ENCODE results near the gene RUNX2. TPM values are rescaled to one million over a fixed set of nuclear protein-coding genes. Genes with fewer than 3 reads are reported as not detected.
A peak's percentile ranks its signal among the peaks of the same experiment; 100 is the strongest.

Gene RUNX2
- total RNA-seq, 1 experiment from 2014 or later, result 9.3 TPM

DNA sequence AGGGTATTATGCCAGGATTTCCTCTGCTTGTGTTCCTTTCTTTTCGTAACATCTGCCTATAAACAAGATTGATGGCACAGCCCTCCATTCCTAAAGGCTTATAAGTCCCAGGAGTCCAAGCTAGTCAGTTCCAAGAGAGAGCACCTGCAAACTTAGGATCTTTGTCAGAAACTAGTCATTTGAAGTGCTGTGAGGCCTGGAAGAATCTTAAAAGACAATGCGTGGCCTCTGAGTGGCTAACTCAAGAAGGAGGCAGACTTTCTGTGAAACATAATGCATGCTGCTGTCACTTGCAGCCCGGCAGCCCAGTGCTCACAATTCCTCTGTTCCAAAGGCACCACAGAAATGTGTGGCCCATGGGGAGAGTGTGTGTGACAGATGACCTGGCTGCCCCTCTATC lies 184.6 kb downstream of the RUNX2 start:
- CTCF ChIA-PET, result no interaction called here
- Mint-ChIP-seq H3K4me3 (ENCODE audit: unreplicated experiment) (no peak overlapping the region), H3K4me1 (ENCODE audit: insufficient read depth, unreplicated experiment) (no peaks in the 10 kb centered on the region), H3K27ac (ENCODE audit: low read depth, unreplicated experiment) (peak overlapping the region; percentile 29), H3K36me3 (ENCODE audit: insufficient read depth, unreplicated experiment) (peaks cover 6% of the 10 kb centered on the region), H3K27me3 (ENCODE audit: insufficient read depth, unreplicated experiment) (no peaks in the 10 kb centered on the region), H3K9me3 (ENCODE audit: unreplicated experiment) (no peaks in the 10 kb centered on the region)
- TF ChIP-seq, protein P1, sequence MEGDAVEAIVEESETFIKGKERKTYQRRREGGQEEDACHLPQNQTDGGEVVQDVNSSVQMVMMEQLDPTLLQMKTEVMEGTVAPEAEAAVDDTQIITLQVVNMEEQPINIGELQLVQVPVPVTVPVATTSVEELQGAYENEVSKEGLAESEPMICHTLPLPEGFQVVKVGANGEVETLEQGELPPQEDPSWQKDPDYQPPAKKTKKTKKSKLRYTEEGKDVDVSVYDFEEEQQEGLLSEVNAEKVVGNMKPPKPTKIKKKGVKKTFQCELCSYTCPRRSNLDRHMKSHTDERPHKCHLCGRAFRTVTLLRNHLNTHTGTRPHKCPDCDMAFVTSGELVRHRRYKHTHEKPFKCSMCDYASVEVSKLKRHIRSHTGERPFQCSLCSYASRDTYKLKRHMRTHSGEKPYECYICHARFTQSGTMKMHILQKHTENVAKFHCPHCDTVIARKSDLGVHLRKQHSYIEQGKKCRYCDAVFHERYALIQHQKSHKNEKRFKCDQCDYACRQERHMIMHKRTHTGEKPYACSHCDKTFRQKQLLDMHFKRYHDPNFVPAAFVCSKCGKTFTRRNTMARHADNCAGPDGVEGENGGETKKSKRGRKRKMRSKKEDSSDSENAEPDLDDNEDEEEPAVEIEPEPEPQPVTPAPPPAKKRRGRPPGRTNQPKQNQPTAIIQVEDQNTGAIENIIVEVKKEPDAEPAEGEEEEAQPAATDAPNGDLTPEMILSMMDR (IDR thresholded peaks at IDR 0.05; ENCODE audit: unreplicated experiment), result no peak
- intact Hi-C loops (cut with micrococcal nuclease), result no loop called here
- no TSS peak for BruUV-seq (replicated peaks)
- POLR2A ChIA-PET, result no interaction called here
- DNase-seq (ENCODE audit: unreplicated experiment), result no peak

DNA sequence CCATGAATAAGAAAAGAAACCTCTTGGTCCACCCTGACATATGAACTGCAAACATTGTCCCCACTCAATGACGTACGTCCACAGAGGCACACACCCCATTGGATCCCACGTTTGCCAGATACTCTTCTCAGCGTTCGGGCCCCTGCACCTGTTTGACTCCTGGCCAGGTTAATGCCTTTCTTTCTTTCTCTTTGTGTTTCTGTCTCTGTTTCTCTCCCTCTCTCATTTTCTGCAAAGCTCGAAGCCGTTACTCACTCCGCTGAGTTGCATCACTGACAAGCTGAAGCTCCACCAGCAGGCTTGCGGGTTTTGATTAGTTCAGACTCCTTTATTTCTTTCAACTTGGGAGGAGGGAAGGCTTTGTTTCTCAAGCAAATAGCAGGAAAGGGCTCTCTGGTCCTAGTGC lies 185.1 kb downstream of the RUNX2 start:
- H3K27me3 Mint-ChIP-seq (ENCODE audit: insufficient read depth, unreplicated experiment), result no peaks in the 10 kb centered on the region
- TF ChIP-seq, protein P1 (IDR thresholded peaks at IDR 0.05; ENCODE audit: unreplicated experiment), result no peak
- BruUV-seq (replicated peaks), result no TSS peak
- no peak for DNase-seq (ENCODE audit: unreplicated experiment)
- H3K36me3 Mint-ChIP-seq (ENCODE audit: insufficient read depth, unreplicated experiment), result peaks cover 6% of the 10 kb centered on the region
- H3K9me3 Mint-ChIP-seq (ENCODE audit: unreplicated experiment), result no peaks in the 10 kb centered on the region
- H3K4me3 Mint-ChIP-seq (ENCODE audit: unreplicated experiment), result no peak overlapping the region
- POLR2A ChIA-PET, result no interaction called here
- H3K4me1 Mint-ChIP-seq (ENCODE audit: insufficient read depth, unreplicated experiment), result no peaks in the 10 kb centered on the region
- intact Hi-C loops (cut with micrococcal nuclease), result no loop called here
- H3K27ac Mint-ChIP-seq (ENCODE audit: low read depth, unreplicated experiment), result no peak overlapping the region
- CTCF ChIA-PET, result no interaction called here

- no TSS peak for BruUV-seq (replicated peaks)
- Mint-ChIP-seq H3K4me3 (ENCODE audit: unreplicated experiment) (no peak overlapping the region), H3K9me3 (ENCODE audit: unreplicated experiment) (no peaks in the 10 kb centered on the region), H3K4me1 (ENCODE audit: insufficient read depth, unreplicated experiment) (no peaks in the 10 kb centered on the region), H3K27me3 (ENCODE audit: insufficient read depth, unreplicated experiment) (no peaks in the 10 kb centered on the region), H3K27ac (ENCODE audit: low read depth, unreplicated experiment) (no peak overlapping the region), H3K36me3 (ENCODE audit: insufficient read depth, unreplicated experiment) (peaks cover 6% of the 10 kb centered on the region)
- DNase-seq (ENCODE audit: unreplicated experiment), result no peak
- ChIA-PET CTCF (no interaction called here), POLR2A (no interaction called here)
- TF ChIP-seq, protein P1 (IDR thresholded peaks at IDR 0.05; ENCODE audit: unreplicated experiment), result no peak
- intact Hi-C loops (cut with micrococcal nuclease), result no loop called here
Measured at GRCh38 chr6:45513843-45514242, 185.7 kb downstream of the RUNX2 start.

DNA sequence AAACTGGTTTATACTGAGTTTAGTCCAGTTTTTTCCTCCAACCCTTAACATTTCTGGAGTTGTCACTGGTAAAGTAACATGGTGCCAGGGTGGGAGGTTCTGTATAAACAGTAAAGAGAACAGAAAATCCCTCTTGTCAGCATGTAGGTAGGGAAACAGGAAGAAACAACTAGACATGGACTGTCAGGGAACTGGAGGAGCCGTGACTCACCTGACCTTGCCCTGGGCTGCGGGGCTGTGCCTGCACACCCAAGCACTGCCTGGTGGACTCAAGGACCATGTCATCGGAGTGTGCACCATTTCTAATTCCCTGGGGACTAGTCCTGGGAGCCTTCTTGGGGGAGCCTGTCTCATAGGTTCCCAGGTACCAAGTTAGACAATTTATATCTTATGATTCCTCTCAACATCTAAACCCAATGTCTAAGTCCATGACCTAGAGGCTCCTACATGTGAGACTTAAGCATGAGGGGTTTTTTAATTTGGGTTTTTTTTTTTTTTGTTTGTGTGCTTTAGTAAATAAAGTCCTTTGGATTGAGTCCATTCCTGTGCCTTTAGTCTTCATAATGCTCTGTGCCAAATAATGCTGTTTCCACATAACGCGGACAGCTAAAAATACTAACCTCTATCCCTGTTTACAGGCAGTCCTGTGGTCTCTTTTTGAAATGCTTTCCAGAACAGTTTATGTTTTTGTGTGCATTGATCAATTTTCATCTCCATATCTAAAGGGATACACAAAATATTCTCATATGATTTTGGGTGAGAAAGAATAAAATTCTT lies 186.5 kb downstream of the RUNX2 start:
- TF ChIP-seq, protein P1 (IDR thresholded peaks at IDR 0.05; ENCODE audit: unreplicated experiment), result no peak
- CTCF ChIA-PET, result no interaction called here
- BruUV-seq (replicated peaks), result no TSS peak
- POLR2A ChIA-PET, result no interaction called here
- Mint-ChIP-seq H3K36me3 (ENCODE audit: insufficient read depth, unreplicated experiment) (peaks cover 6% of the 10 kb centered on the region), H3K27me3 (ENCODE audit: insufficient read depth, unreplicated experiment) (no peaks in the 10 kb centered on the region), H3K9me3 (ENCODE audit: unreplicated experiment) (no peaks in the 10 kb centered on the region), H3K27ac (ENCODE audit: low read depth, unreplicated experiment) (no peak overlapping the region), H3K4me1 (ENCODE audit: insufficient read depth, unreplicated experiment) (no peaks in the 10 kb centered on the region), H3K4me3 (ENCODE audit: unreplicated experiment) (no peak overlapping the region)
- intact Hi-C loops (cut with micrococcal nuclease), result no loop called here
- peak; percentile 22 for DNase-seq (ENCODE audit: unreplicated experiment)
